ENCODE data around the gene FAM124A.
A peak's percentile ranks its signal among the peaks of the same experiment; 100 is the strongest.

The FAM124A gene

GRCh38 chr13:51221108-51221507 lies 1.1 kb upstream of the FAM124A start:
- DNase-seq = no peak

GRCh38 chr13:51221674-51222036 lies 543 bp upstream of the FAM124A start:
- no peak for DNase-seq

GRCh38 chr13:51222686-51223559 lies 725 bp downstream of the FAM124A start:
- no peak for DNase-seq

GRCh38 chr13:51223560-51224270 lies 1.5 kb downstream of the FAM124A start:
- DNase-seq = no peak

- DNase-seq = no peak
Measured at GRCh38 chr13:51225029-51225428, 2.8 kb downstream of the FAM124A start.

- no peak for DNase-seq
Measured at GRCh38 chr13:51227404-51227803, 5.2 kb downstream of the FAM124A start.

GRCh38 chr13:51229101-51229719 lies 7.0 kb downstream of the FAM124A start:
- DNase-seq = no peak

- DNase-seq = no peak
Measured at GRCh38 chr13:51229731-51230130, 7.5 kb downstream of the FAM124A start.

- peak; percentile 17 for DNase-seq
Measured at GRCh38 chr13:51230477-51231105, 8.4 kb downstream of the FAM124A start.

- DNase-seq = no peak
Measured at GRCh38 chr13:51231456-51231855, 9.3 kb downstream of the FAM124A start.

GRCh38 chr13:51232328-51232727 lies 10.1 kb downstream of the FAM124A start:
- DNase-seq = no peak

GRCh38 chr13:51233117-51233826 lies 11.1 kb downstream of the FAM124A start:
- no peak for DNase-seq

GRCh38 chr13:51234676-51235075 lies 12.5 kb downstream of the FAM124A start:
- no peak for DNase-seq

- no peak for DNase-seq
Measured at GRCh38 chr13:51235186-51235585, 13.0 kb downstream of the FAM124A start.

- no peak for DNase-seq
Measured at GRCh38 chr13:51235756-51236490, 13.7 kb downstream of the FAM124A start.

GRCh38 chr13:51236491-51236792 lies 14.2 kb downstream of the FAM124A start:
- DNase-seq = no peak

GRCh38 chr13:51237386-51237785 lies 15.2 kb downstream of the FAM124A start:
- no peak for DNase-seq

- no peak for DNase-seq
Measured at GRCh38 chr13:51237887-51238286, 15.7 kb downstream of the FAM124A start.

GRCh38 chr13:51240178-51240577 lies 18.0 kb downstream of the FAM124A start:
- DNase-seq = no peak

- DNase-seq = no peak
Measured at GRCh38 chr13:51240958-51241357, 18.8 kb downstream of the FAM124A start.

- DNase-seq = peak; percentile 42
Measured at GRCh38 chr13:51241720-51242119, 19.5 kb downstream of the FAM124A start.

- DNase-seq = no peak
Measured at GRCh38 chr13:51243227-51243626, 21.0 kb downstream of the FAM124A start.

Data from fibroblast of skin of abdomen (primary cell).